Mucosa of gallbladder (tissue), 1 donor: Measurements from ENCODE around the gene ERH. TPM values are rescaled to one million over a fixed set of nuclear protein-coding genes. Genes with fewer than 3 reads are reported as not detected.
"Not testable (repeated sequence)": the region's sequence is repeated elsewhere in the genome, so short reads cannot be mapped to it uniquely, and the experiment has no call there.

Experiments used
- DNase-seq: peaks from one replicate; pipeline ENCODE4 v3.0.0-alpha.2; 2020; ENCODE audit warnings: low spot score
- total RNA-seq: library from RNA; stranded (reverse); gene quantifications from one replicate; pipeline ENCODE4 v1.2.1, GENCODE V29; 2021
- donor health status: DM: no; HTN: no; CAD: no.

ERH gene
- 136 TPM for total RNA-seq

DNA sequence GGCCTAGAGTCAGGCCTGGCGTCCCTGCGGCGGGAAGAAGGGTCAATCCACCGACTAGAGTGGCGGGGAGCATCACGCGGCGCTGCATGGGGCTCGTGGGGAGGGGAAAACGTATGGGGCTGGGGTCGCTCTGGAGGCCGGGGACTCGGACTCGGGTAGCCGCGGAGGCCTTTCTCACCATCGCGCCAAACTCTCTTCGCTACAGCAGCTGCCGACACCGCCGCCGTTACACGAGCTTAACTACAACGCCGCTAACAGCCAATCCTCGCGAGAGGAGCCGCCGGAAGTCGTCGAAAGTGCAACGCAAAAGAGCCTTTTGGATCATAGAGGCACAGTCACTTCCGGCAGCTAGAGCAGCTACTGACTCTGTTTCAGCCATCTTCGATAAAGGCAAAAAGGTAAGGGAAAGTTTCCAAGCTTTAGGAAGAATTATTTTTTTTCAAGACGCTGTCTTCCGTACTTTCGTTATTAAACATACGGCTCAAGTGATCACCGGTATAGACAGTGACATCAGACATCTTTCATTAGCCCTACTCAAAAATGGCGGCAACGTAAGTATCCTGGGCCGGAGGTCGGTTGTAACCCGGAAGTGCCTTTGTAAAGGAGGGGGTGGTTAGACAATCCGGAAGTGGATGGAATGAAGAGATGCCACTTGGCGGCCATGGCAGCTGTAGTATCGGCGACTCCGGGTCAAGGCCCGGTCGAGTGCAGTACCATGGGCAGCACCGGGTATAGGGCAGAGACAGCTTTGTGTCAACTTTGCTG is at the start of gene ERH, which contains the start of gene SLC39A9:
Gene ERH (minus strand): TSS at position 247 of the 765 bp plus-strand sequence. CDS start 66 bp downstream, at position 181.
Gene SLC39A9 (plus strand): TSS at position 640 of the 765 bp plus-strand sequence. CDS start 678 bp downstream, outside the sequence.
- DNase-seq, result peak; percentile 97

DNA sequence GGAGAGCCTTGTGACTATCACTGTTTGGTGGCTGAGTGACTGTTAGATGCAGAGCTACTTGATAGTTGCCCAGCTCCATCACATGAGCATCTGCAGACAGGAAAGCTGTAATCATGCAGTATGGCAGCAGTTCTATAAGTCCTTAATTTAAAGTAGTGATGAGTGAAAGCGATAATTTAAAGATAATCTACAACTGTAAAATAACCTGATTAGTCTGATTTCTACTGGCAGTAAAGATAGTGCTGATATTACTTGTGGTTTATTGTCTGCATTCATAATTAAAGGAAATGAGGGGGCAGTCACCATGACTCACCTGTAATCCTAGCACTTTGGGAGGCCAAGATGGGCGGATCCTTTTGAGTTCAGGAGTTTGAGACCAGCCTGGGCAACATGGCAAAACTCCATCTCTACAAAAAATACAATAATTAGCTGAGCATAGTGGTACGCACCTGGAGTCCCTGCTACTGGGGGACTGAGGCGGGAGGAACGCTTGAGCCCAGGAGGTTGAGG is 45.3 kb upstream of the ERH start:
- DNase-seq, result no peak

DNA sequence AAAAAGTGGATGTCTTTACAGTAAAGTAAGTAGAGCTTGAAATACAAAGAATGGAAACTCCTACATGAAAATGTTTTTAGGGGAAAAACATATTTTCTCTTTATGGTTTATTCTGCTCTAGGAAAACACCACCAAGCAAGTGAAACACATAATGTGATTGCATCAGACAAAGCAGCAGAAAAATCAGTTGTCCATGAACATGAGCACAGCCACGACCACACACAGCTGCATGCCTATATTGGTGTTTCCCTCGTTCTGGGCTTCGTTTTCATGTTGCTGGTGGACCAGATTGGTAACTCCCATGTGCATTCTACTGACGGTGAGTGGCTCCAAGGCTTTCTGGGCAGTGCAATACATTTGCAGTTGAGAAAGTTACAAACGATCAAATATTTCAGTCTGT is 43.8 kb upstream of the ERH start:
- no peak for DNase-seq

DNA sequence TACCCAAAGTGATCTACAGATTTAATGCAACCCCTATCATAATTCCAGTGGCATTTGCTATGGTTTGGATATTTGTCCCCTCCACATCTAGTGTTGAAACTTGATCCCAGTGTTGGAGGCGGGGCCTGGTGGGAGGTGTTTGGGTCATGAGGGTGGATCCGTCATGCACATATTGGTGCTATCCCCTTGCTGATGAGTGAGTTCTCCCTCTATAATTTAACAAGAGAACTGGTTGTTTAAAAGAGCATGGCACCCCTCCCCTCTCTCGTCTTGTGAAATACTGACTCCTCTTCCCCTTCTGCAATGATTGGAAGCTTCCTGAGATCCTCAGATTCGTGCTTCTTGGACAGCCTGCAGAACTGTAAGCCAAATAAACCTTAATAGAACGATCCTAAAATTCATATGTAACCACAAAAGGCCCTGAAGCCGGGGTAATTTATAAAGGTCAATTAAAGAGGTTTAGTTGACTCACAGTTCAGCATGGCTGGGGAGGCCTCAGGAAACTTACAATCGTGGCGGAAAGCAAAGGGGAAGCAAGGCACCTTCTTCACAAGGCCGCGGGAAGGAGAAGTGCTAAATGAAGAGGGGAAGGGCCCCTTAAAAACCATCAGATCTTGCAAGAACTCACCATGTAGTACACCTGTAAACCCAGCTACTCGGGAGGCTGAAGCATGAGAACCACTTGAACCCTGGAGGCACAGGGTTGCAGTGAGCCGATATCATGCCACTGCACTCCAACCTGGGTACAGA is 41.6 kb upstream of the ERH start:
- no peak for DNase-seq

DNA sequence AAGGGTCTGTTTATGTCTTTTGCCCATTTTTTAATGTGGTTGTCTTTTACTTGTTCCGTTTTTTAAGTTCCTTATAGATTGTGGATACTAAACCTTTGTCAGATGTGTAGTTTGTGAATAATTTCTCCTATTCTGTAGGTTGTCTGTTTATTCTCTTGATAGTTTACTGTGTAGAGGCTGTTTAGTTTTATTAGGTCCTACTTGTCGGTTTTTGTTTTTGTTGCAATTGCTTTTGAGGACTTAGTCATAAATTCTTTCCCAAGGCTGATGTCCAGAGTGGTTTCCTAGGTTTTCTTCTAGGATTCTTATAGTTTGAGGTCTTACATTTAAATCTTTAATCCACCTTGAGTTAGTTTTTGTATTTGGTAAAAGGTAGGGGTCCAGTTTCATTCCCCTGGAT is 34.3 kb upstream of the ERH start:
- no peak for DNase-seq

DNA sequence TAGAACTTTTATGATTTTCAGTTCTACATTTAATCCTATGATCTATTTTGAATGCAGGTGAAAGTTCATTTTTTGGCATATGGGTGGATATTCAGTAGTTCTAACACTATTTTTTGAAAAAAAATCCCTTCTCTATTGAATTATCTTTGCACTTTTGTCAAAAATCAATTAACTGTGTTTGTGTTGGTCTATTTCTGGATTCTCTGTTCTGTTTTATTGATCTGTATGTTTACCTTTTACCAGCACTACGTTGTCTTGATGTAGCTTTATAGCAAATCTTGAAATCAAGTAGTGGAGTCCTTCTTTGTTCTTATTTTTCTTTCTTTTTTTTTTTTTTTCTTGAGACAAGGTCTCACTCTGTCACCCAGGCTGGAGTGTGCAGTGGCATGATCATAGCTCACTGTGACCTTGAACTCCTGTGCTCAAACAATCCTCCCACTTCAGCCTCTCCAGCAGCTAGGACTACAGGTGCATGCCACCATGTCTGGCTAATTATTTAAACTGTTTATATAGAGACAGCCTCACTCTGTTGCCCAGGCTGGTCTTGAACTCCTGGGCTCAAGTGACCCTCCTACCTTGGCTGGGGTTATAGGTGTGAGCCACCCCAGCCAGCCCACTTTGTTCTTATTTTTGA is 32.3 kb upstream of the ERH start:
- no peak for DNase-seq

DNA sequence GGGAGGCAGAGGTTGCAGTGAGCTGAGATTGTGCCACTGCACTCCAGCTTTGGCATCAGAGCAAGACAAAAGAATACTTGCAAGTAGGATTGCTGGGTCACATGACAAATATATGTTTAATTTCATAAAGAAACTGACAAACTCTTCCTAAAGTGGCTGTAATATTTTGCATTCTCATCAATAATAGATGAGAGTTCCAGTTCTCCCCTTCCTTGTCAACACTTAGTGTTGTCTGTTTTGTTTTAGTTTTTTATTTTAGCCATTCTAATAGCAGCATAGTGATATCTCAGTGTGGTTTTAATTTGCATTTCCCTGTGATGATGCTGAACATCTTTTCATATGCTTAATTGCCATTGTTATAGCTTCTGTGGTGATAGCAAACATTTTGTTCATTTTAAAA is 31.5 kb upstream of the ERH start:
- no peak for DNase-seq

DNA sequence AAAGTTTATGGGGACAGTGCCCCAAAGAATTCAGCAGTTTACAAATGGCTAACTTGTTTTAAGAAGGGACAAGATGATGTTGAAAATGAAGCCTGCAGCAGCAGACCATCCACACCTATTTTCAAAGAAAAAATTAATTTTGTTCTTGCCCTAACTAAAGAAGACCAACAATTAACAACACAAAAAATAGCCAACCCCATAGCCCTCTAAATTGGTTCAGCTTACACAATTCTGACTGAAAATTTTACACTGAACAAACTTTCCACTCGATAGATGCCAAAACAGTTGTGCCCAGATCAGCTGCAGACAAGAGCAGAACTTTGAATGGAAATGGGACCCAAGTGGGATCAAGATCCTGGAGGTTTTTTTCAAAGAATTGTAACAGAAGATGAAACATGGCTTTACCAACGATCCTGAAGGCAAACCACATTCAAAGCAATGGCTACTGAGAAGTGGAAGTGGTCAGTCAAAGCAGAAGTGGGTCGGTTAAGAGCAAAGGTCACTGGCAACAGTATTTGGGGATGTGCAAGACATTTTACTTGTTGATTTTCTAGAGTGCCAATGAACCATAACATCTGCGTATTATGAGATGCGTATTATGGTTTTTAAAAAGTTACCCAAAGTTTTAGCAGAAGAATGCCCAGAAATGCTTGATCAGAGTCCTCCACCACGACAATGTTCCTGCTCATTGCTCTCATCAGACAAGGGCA is 30.3 kb upstream of the ERH start:
- DNase-seq, result no peak

DNA sequence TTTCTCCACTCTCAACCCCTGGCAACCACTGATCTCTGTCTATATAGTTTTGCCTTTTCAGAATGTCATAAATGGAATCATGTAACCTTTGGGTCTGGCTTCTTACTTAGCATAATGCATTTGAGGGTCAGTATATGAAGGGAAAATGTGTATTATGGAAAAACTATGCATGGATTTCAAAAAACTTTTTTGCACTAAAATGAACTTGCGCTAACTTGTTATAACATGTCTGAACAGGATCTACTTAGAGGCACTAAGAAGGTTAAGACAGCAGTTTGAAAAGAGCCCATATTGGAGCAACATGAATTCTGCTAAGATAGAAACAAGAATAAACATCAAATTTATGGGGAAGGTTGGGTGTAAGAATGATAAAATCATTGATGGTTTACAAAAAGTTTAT is 29.5 kb upstream of the ERH start:
- no peak for DNase-seq

DNA sequence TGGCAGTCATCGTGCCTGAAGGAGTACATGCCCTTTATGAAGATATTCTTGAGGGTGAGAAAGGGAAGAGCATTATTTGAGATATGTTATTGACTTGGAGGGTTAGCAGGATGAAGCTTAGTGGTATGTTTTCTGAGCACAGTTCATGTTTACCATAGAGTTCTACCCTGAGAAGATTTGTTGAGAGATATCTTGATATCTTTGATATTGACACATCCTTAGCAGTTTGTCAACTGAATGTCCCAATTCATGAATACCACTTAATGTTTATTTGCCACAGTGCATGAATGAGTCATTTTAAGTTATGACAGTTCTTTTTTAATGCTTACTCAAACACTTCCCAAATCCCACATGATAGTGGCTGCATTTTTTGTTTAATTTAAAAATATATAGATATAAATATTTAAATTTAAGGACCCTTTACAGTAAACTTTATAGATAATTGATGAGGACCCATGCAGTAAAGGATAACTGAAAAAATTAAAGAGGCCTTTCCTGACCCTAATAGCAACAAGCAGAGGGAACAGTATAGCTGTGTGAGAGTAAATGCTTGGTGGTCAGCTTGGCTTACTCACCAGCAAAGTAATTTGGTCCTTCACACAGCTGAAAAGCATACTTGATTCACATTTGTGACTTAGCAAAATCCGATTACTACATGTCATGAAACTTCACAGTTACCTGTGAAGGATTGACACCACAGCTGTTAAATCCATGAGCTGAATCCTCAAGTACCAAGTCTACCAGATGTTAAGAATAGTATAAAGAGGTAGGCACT is 26.2 kb upstream of the ERH start:
- no peak for DNase-seq

DNA sequence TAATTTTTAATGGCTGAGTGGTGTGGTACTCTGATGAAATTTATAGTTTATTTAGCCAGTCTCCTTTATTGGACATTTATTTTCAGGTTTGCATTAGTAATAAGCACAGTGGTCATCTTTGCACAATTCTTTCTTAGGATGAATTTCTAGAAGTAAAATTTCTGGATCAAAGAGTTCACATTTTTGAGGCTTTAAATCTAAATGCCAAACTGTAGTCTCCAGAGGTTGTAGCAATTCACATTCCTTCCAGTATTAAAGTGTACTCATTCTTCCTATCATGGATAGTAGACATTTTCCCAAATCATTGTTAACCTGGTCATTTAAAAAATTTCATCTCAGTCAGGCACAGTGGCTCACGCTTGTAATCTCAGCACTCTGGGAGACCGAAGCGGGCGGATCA is 25.2 kb upstream of the ERH start:
- DNase-seq, result no peak

DNA sequence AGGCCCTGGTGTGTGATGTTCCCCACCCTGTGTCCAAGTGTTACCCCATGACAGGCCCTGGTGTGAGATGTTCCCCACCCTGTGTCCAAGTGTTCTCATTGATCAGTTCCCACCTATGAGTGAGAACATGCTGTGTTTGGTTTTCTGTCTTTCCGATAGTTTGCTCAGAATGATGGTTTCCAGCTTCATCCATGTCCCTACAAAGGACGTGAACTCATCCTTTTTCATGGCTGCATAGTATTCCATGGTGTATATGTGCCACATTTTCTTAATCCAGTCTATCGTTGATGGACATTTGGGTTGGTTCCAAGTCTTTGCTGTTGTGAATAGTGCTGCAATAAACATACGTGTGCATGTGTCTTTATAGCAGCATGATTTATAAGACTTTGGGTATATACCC is 18.0 kb upstream of the ERH start:
- not testable (repeated sequence) for DNase-seq

DNA sequence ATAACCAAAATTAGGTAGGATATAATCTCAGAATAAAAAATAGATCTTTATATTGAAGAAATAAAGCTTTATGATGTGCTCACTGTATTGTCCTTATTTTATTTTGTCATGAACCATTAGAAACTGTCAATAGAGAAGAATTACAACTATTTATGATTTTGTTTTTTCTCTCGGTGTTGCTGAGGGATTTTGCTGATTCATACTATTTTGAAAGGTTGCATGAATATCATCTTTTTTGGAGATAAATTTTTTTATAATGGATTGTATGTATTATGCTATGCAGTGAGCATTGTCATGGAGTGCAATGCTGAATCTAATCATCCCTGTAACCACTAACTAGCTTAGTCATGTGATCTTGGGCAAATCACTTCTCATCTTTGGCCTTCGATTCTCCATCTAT is 15.4 kb upstream of the ERH start:
- no peak for DNase-seq

DNA sequence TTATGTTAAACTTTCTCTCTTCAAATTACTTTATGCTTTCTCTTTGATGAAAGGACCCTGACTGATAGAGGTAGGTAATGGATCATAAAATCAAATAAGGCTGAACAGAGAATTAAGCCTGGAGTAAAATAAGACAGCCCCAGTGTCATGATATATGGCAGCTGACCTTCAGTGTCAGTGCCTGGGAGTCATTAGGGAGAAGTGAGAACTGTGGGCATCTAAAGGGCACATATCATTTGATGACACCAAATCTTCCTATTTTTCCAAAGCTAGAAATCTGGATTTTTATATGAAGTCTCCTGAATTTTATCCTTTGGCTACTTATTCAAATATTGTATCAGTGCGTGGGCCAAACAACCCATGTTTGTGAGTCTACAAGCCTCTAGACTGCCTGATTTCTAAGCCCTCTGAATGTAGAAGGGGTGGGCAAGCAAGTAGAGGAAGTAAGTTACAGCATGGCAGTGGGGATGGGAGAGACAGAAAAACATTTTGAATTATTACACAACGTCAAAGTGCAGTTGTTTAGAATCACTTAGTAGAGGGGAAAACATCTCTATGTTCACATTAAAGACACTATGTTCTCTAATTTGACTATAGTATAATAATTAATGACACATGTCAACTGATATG is 10.3 kb upstream of the ERH start:
- DNase-seq, result no peak

DNA sequence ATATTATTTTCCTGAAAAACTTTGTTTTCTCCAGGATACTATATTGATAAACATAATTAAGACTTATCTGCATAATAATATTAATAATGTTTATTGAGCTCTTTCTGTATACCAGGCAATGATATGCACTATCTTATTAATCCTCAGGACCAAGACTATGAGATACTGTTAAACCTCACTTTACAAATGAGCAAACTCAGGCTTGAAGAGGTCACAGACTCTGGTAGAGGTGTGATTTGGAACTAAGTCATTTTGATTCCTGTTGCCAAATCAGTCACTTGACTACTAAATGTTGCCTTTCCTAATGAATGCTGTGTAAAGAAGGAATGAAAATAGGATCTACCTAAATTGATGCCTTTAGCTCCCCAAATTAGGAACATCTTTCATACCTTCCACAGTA is 7.7 kb upstream of the ERH start:
- no peak for DNase-seq

DNA sequence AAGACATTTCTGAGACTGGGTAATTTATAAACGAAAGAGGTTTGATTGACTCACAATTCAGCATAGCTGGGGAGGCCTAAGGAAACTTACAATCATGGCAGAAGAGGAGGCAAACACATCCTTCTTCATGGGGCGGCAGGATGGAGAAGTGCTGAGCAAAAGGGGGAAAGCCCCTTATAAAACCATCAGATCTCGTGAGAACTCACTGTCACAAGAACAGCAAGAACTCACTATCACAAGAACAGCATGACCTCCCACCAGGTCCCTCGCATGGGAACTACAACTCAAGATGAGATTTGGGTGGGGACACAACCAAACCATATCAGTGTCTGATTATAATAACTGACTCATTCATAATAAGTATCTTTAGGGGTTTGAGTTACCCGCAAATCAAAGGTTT is 6.8 kb upstream of the ERH start:
- no peak for DNase-seq

DNA sequence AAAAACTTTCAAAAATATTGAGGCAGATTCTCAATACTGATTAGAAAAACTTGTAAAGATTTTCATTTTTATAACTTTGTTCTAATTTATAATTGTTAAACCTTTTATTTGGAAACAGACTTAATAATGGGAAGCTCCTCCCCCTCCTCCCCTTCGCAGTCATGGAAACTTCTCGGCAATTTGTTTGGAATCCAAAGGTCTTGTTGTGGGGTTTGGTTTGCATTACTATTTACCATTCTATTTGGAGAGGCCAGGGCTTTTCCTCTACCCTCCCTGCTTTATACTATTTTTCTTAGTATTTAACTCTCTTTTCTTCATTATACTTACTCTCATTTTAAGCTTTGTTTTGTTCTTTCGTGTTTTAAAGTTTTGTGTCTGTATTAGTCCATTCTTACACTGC is 6.4 kb upstream of the ERH start:
- no peak for DNase-seq

DNA sequence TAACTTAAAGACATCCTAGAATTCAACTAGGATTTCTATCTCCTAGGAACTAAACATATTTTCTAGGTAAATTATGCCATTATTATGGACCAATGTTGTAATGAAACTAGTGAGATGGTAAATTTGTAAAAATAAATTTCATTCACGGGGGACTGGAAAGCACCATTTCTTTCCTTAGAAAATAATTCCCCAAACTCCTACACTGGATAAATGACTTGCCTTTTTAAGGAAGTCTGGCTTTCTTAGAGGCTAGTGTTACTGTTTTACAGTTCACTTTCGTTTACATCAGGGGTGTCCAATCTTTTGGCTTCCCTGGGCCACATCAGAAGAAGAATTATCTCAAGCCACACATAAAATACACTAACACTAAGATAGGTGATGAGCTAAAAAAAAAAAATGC is 3.7 kb upstream of the ERH start:
- no peak for DNase-seq

DNA sequence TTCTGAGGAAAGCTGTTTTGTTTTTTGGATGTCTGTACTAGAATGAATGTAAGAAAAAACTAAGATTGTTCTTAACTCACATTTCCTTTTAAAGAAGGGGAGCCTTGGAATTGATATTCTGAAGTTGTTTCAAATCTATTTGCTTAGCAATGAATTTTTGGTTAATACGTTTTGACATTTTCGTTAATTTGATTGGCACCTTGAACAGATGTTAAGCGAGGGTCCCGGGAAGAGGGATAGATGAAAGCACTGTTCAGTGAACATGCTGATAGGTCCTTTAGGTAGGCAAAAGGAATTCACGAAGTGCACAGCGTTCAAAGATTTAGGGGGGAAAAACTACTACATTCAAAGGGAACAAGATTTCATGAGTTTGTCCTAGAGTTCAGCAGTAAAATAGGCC is 2.1 kb upstream of the ERH start:
- no peak for DNase-seq

DNA sequence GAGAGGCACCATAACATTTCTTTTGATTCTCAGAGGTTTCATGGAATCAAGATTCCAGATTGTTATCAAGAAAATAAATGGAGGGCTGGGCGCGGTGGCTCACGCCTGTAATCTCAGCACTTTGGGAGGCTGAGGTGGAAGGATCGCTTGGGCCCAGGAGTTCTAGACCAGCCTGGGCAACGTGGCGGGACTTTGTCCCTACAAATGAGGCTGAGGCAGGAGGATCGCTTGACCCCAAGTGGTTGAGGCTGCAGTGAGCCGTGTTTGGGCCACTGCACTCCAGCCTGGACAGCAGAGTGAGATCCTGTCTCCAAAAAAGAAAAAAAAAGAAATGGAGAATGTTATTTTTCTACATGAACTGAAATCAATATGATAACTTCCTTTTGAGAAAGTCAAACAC is 1.7 kb upstream of the ERH start:
- no peak for DNase-seq

DNA sequence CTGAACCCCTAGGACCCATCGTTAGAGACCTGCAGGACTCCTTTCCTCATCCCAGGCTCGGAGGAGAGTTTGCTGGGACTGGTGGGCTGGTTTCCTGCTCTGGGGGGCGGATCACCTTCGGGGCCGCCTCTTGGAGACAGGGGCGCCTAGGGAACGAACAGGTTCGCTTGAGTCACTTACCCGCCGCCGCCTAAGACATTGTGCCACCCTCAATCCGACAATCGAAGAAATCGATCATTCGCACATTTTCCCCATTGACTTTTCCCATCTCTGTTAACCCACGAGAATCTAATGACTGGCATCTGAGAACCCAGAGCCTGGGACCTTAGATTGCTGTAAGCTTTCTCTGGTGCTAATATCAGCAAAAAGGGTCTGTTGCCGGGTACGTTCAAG is 715 bp upstream of the ERH start:
- no peak for DNase-seq
